GM12872 (cell line): ENCODE results near the gene CASP7.

ENCODE experiments used
- TF ChIP-seq, protein P1 (sequence below): IDR thresholded peaks from 3 replicates; pipeline ENCODE4 v1.5.1; 2011; ENCODE audit warnings: low read depth, mild to moderate bottlenecking, low read length, moderate library complexity; ENCODE audit not compliant: insufficient read depth

Gene CASP7

DNA sequence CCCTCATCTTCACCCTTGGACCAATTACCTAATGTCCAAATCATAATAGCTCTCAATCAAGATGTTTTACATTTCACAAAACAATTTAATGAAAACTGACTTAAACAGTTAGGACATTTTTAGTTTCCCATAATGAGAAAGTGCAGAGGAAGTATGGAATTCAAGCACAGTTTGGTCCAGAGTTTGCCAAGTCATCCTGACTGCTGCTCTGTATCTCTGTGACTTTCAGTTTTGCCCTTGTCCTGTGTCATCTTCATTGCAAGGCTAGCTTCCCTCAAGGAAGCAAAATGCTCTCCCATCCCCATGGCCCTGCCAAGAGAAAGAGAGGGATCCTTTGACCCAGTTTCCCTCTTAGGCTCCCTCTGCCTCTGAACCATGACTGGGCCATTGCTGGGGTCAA is 63.9 kb downstream of the CASP7 start:
- TF ChIP-seq, protein P1, sequence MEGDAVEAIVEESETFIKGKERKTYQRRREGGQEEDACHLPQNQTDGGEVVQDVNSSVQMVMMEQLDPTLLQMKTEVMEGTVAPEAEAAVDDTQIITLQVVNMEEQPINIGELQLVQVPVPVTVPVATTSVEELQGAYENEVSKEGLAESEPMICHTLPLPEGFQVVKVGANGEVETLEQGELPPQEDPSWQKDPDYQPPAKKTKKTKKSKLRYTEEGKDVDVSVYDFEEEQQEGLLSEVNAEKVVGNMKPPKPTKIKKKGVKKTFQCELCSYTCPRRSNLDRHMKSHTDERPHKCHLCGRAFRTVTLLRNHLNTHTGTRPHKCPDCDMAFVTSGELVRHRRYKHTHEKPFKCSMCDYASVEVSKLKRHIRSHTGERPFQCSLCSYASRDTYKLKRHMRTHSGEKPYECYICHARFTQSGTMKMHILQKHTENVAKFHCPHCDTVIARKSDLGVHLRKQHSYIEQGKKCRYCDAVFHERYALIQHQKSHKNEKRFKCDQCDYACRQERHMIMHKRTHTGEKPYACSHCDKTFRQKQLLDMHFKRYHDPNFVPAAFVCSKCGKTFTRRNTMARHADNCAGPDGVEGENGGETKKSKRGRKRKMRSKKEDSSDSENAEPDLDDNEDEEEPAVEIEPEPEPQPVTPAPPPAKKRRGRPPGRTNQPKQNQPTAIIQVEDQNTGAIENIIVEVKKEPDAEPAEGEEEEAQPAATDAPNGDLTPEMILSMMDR: no peak

GRCh38 chr10:113745374-113745773 is 65.7 kb downstream of the CASP7 start:
- TF ChIP-seq, protein P1: no peak

GRCh38 chr10:113746217-113746957 is 66.7 kb downstream of the CASP7 start:
- TF ChIP-seq, protein P1: no peak

- TF ChIP-seq, protein P1: no peak
These were observed 71.5 kb downstream of the CASP7 start, which contains the start of gene PLEKHS1 for GRCh38 chr10:113751181-113751732. TSS of gene PLEKHS1 (plus strand) at chr10:113751682. CDS start at chr10:113755278, 3,596 bp downstream.

DNA sequence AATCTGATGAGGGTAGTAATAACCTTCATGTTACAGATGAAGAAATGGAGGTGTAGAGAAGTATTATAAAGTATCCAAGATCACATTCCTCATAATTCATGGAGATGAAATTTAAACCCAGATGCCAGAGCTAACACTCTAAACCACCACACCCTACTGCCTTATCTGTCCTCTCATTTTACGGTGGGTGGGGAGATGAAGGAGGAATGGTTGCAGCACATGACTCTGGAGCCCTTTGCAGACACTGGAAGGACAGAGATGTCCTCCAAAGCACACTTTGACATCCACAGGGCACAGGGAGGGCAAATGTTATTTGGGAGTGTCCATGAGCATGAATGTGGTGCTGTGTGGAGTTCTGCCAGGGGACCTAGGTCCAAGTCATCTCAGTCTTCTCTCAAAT is 72.8 kb downstream of the CASP7 start:
- TF ChIP-seq, protein P1: no peak

- TF ChIP-seq, protein P1: no peak
These were observed 73.4 kb downstream of the CASP7 start for GRCh38 chr10:113753020-113753692.

DNA sequence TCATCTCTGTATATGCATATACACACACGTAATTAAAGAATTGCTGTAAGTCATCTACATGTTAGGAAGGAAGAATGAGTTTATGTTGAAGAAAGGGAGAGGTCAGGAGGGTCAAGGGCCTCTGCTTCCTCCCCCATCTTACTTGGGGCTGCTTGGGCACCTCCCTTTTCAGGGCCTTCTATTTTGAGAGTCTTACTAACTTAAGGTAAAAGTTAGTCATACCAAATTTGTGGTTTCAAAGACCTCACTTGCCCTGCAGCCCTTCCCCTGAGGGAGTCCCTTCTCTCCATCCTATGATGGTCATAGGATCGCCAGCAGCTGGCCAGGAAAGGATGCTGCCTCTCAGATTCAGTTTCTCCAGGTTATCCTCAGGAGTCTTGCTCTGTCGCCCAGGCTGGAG is 74.4 kb downstream of the CASP7 start:
- TF ChIP-seq, protein P1: no peak
